Mesenchymal stem cell (in vitro differentiated cells and primary cell): ENCODE results near the gene TAS2R46.
"Not testable (repeated sequence)": the region's sequence is repeated elsewhere in the genome, so short reads cannot be mapped to it uniquely, and the experiment has no call there.

Experiments used
- DNase-seq: peaks from one replicate; pipeline ENCODE4 v3.0.0-alpha.2; 2013
- H2AFZ ChIP-seq: one replicate; pipeline ENCODE4 v1.6.1; 2013; ENCODE audit warnings: low read depth, mild to moderate bottlenecking, control low read depth, inconsistent platforms, low read length, moderate library complexity
- H2AK5ac ChIP-seq: 2 replicates; pipeline ENCODE4 v1.6.1; 2013; ENCODE audit warnings: low read length, moderate library complexity, mild to moderate bottlenecking, inconsistent platforms; ENCODE audit not compliant: severe bottlenecking
- H2BK120ac ChIP-seq: one replicate; pipeline ENCODE4 v1.6.1; 2013; ENCODE audit warnings: low read depth, mild to moderate bottlenecking, inconsistent platforms, low read length, moderate library complexity
- H2BK12ac ChIP-seq, 2 experiments: one replicate each; pipeline ENCODE4 v1.6.1; 2013; ENCODE audit warnings: inconsistent platforms in 2 of 2, low read length in 2 of 2, mild to moderate bottlenecking in 2 of 2, moderate library complexity in 2 of 2, control low read depth in 1 of 2
- H2BK15ac ChIP-seq: one replicate; pipeline ENCODE4 v1.6.1; 2013; ENCODE audit warnings: mild to moderate bottlenecking, low read depth, inconsistent platforms; ENCODE audit not compliant: poor library complexity, severe bottlenecking
- H2BK5ac ChIP-seq: 2 replicates; pipeline ENCODE4 v1.6.1; 2013; ENCODE audit warnings: low read depth, mild to moderate bottlenecking, low read length, control low read depth, inconsistent platforms; ENCODE audit not compliant: poor library complexity, severe bottlenecking
- H3K14ac ChIP-seq, 2 experiments: one replicate each; pipeline ENCODE4 v1.6.1; 2013; ENCODE audit warnings: inconsistent platforms in 2 of 2, low read length in 2 of 2, control low read depth in 1 of 2, mild to moderate bottlenecking in 1 of 2, moderate library complexity in 1 of 2
- H3K18ac ChIP-seq, 2 experiments: one replicate each; pipeline ENCODE4 v1.6.1; 2013; ENCODE audit warnings: inconsistent platforms in 2 of 2, low read length in 2 of 2, control low read depth in 1 of 2, low read depth in 1 of 2, mild to moderate bottlenecking in 1 of 2
- H3K23ac ChIP-seq, 2 experiments: one replicate each; pipeline ENCODE4 v1.6.1; 2013; ENCODE audit warnings: inconsistent platforms in 2 of 2, low read length in 2 of 2, mild to moderate bottlenecking in 2 of 2, moderate library complexity in 2 of 2, control low read depth in 1 of 2
- H3K27ac ChIP-seq: 2 replicates; pipeline ENCODE4 v1.5.1; 2013; ENCODE audit warnings: mild to moderate bottlenecking, moderate library complexity, low read length, control low read depth, inconsistent platforms; ENCODE audit not compliant: poor library complexity, severe bottlenecking
- H3K27me3 ChIP-seq, 2 experiments: 2 replicates each; pipeline versions ENCODE4 v1.6.1 to v1.7.0; 2013; ENCODE audit warnings: low read length in 2 of 2, mild to moderate bottlenecking in 2 of 2, moderate library complexity in 2 of 2, control low read depth in 1 of 2, inconsistent platforms in 1 of 2; ENCODE audit not compliant: control insufficient read depth in 1 of 2, insufficient read depth in 1 of 2
- H3K36me3 ChIP-seq, 2 experiments: 2 replicates each; pipeline versions ENCODE4 v1.6.1 to v1.7.0; 2013; ENCODE audit warnings: low read length in 2 of 2, control low read depth in 1 of 2, inconsistent platforms in 1 of 2, low read depth in 1 of 2, mild to moderate bottlenecking in 1 of 2; ENCODE audit not compliant: insufficient read depth in 2 of 2, control insufficient read depth in 1 of 2
- H3K4ac ChIP-seq, 2 experiments: one replicate each; pipeline ENCODE4 v1.6.1; 2013; ENCODE audit warnings: inconsistent platforms in 2 of 2, low read length in 2 of 2, mild to moderate bottlenecking in 2 of 2, moderate library complexity in 2 of 2, control low read depth in 1 of 2, low read depth in 1 of 2
- H3K4me1 ChIP-seq: 2 replicates; pipeline ENCODE4 v1.6.1; 2013; ENCODE audit warnings: low read depth, low read length, control low read depth; ENCODE audit not compliant: control insufficient read depth, insufficient read depth
- H3K4me2 ChIP-seq: 2 replicates; pipeline ENCODE4 v1.6.1; 2013; ENCODE audit warnings: low read length, mild to moderate bottlenecking, inconsistent platforms; ENCODE audit not compliant: poor library complexity, severe bottlenecking
- H3K4me3 ChIP-seq, 2 experiments: 2 replicates each; pipeline versions ENCODE4 v1.5.1 to v1.7.0; 2013; ENCODE audit warnings: low read length in 2 of 2, mild to moderate bottlenecking in 2 of 2, control low read depth in 1 of 2, low read depth in 1 of 2; ENCODE audit not compliant: insufficient read depth in 1 of 2
- H3K79me1 ChIP-seq: replicated peaks from 2 replicates; pipeline ENCODE4 v1.6.1; 2013; ENCODE audit warnings: mild to moderate bottlenecking, control low read depth, low read length, inconsistent platforms; ENCODE audit not compliant: poor library complexity, severe bottlenecking
- H3K9ac ChIP-seq: 2 replicates; pipeline ENCODE4 v1.7.0; 2013; ENCODE audit warnings: mild to moderate bottlenecking, low read length, moderate library complexity
- H3K9me3 ChIP-seq: 2 replicates; pipeline ENCODE4 v1.7.0; 2013; ENCODE audit warnings: mild to moderate bottlenecking, low read length; ENCODE audit not compliant: control insufficient read depth
- H4K8ac ChIP-seq: one replicate; pipeline ENCODE4 v1.6.1; 2013; ENCODE audit warnings: inconsistent platforms, mild to moderate bottlenecking, low read length, moderate library complexity
- H4K91ac ChIP-seq: one replicate; pipeline ENCODE4 v1.6.1; 2013; ENCODE audit warnings: mild to moderate bottlenecking, low read length, inconsistent platforms
- WGBS: methylation state at CpG from one replicate; pipeline ENCODE4 v1.1.7; 2013; ENCODE audit warnings: mixed read lengths; 5-methylcytosine and 5-hydroxymethylcytosine counted together

TAS2R46 gene

DNA sequence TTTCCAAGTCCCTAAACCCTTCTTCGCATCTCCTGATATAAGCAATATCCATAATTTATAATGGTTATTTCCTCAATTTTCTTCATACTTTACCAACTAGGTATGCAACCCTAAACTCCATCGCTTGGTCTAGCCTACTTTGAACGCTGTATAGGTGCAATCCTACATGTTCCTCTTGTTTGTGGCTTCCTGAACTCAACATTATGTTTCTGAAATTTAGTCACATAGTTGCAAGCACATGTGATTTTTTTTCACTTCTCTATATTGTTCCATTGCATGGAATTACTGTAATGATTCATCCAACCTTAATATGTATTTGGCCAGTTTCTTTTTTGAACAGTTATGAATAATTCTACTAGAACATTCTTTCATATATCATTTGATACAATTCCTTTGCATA is 28.1 kb downstream of the TAS2R46 start:
- not testable (repeated sequence) for H2BK12ac ChIP-seq, H3K9ac ChIP-seq, H3K36me3 ChIP-seq, H3K4me1 ChIP-seq, H3K27ac ChIP-seq, H2AFZ ChIP-seq, H3K27me3 ChIP-seq, H2BK5ac ChIP-seq, H3K23ac ChIP-seq, H2BK15ac ChIP-seq, H3K18ac ChIP-seq, H2AK5ac ChIP-seq, H4K91ac ChIP-seq, H2BK120ac ChIP-seq, H3K14ac ChIP-seq, H3K9me3 ChIP-seq, H3K4ac ChIP-seq, H3K4me2 ChIP-seq, DNase-seq, H3K4me3 ChIP-seq, H4K8ac ChIP-seq, H3K79me1 ChIP-seq
- no CpG with 5 or more reads among the region's 3 CpGs for WGBS

DNA sequence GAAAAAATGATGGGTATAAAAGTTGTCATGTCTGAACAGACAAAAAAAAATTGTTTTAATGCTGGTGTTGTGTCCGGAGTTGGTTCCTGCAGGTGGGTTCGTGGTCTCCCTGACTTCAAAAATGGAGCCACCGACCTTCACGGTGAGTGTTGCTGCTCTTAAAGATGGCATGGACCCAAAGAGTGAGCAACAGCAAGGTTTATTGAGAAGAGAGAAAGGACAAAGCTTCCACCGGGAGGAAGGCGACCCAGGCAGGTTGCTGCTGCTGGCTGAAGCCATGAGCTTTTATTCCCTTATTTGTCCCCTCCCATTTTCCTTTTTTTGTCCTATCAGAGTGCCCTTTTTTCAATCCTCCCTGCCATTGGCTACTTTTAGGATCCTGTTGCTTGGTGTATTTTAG is 30.8 kb downstream of the TAS2R46 start, which contains the start of gene TAS2R31:
TSS of gene TAS2R31 (minus strand) at position 101 of the 400 bp plus-strand sequence. CDS start at position 29, 72 bp downstream.
- H3K14ac ChIP-seq, result no peak within 1 kb of the TSS

DNA sequence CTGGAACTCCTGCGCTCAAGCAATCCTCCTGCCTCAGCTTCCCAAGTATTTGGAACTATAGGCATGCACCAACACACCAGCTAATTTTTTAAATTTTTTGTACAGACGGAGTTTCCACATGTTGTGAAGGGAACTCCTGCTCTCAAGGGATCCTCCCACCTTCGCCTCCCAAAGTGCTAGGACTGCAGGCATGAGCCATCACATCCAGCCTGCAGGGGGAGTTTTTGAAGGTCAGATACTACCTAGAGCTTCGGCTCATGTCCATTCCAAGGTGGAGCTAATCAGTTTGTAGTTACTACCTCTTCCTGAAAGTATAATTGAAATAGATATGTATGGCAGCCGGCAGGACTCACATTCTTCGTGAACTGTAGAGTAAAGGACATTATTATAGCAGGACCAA is 36.0 kb downstream of the TAS2R46 start:
- H2BK15ac ChIP-seq, result no peak overlapping the region
- H2AK5ac ChIP-seq, result no peak overlapping the region
- WGBS, result over 99% methylated on average over 4 of the region's 6 CpGs

More for the DNA sequence above, 30.8 kb downstream of the TAS2R46 start, which contains the start of gene TAS2R31:
- H2BK5ac ChIP-seq, result no peak within 1 kb of the TSS
- H3K23ac ChIP-seq, result no peak within 1 kb of the TSS
- no peak within 1 kb of the TSS for H2BK12ac ChIP-seq
- peaks cover 8% of the 10 kb centered on the region for H3K79me1 ChIP-seq
- H2BK15ac ChIP-seq, result no peak within 1 kb of the TSS
- peaks cover 6 to 22% of the 10 kb centered on the region in 2 experiments for H3K36me3 ChIP-seq
- H4K8ac ChIP-seq, result no peak within 1 kb of the TSS
- no peak within 1 kb of the TSS for H2BK120ac ChIP-seq
- no peak within 1 kb of the TSS for H3K18ac ChIP-seq
- no peak for DNase-seq
- H3K9ac ChIP-seq, result no peak within 1 kb of the TSS
- no peaks in the 10 kb centered on the region for H3K9me3 ChIP-seq
- no peak within 1 kb of the TSS for H4K91ac ChIP-seq
- no peak within 1 kb of the TSS for H3K4me2 ChIP-seq
- H2AK5ac ChIP-seq, result no peak within 1 kb of the TSS
- H3K4me1 ChIP-seq, result no peaks in the 10 kb centered on the region
- no peak within 1 kb of the TSS for H3K4ac ChIP-seq
- no peaks in the 10 kb centered on the region for H3K27me3 ChIP-seq
- H2AFZ ChIP-seq, result no peak within 1 kb of the TSS
- H3K4me3 ChIP-seq, result no peak within 1 kb of the TSS
- H3K27ac ChIP-seq, result no peak within 1 kb of the TSS
- WGBS, result 93% methylated on average over 4 of the region's 6 CpGs

DNA sequence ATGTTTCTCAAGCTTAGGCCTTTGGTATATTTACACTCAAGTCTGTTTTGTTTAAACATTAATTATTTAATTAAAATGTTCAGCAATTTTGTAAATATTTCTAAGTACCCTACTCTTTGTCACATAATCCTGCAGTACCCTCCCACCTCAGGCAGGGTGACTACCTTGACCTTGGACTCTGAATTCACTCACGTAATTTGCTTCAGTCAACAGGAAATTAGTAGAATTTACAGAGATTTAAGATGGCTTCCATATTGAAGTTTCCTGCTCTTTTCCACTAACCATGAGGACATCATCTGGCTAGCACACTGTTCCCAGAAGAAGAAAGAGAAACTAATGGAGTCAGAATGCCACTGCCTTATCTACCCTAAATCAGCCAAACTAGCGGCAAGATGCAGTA is 38.7 kb downstream of the TAS2R46 start:
- no peak overlapping the region for H2BK120ac ChIP-seq
- H3K4ac ChIP-seq, result no peak overlapping the region
- no peak overlapping the region for H2BK15ac ChIP-seq
- H2AFZ ChIP-seq, result no peak overlapping the region
- peaks cover 10 to 20% of the 10 kb centered on the region in 2 experiments for H3K36me3 ChIP-seq
- no peak overlapping the region for H3K14ac ChIP-seq
- H2BK12ac ChIP-seq, result no peak overlapping the region
- H3K9me3 ChIP-seq, result peaks cover 3% of the 10 kb centered on the region
- no peak overlapping the region for H2AK5ac ChIP-seq
- H3K4me1 ChIP-seq, result no peaks in the 10 kb centered on the region
- H3K18ac ChIP-seq, result no peak overlapping the region
- 95% methylated on average over 2 of the region's 2 CpGs for WGBS
- no peak overlapping the region for H4K91ac ChIP-seq
- H3K27me3 ChIP-seq, result no peaks in the 10 kb centered on the region
- no peak overlapping the region for H3K9ac ChIP-seq
- no peak overlapping the region for H4K8ac ChIP-seq
- H2BK5ac ChIP-seq, result no peak overlapping the region
- H3K79me1 ChIP-seq, result peaks cover 13% of the 10 kb centered on the region
- H3K27ac ChIP-seq, result no peak overlapping the region
- H3K23ac ChIP-seq, result no peak overlapping the region
- DNase-seq, result no peak
- H3K4me3 ChIP-seq, result no peak overlapping the region
- no peak overlapping the region for H3K4me2 ChIP-seq

More for the DNA sequence above, 36.0 kb downstream of the TAS2R46 start:
- H3K18ac ChIP-seq, result no peak overlapping the region
- H3K4ac ChIP-seq, result no peak overlapping the region
- H2BK12ac ChIP-seq, result no peak overlapping the region
- no peak for DNase-seq
- H3K4me1 ChIP-seq, result no peaks in the 10 kb centered on the region
- no peak overlapping the region for H4K8ac ChIP-seq
- no peaks in the 10 kb centered on the region for H3K27me3 ChIP-seq
- no peak overlapping the region for H3K4me2 ChIP-seq
- H3K9me3 ChIP-seq, result peaks cover 3% of the 10 kb centered on the region
- no peak overlapping the region for H2BK5ac ChIP-seq
- H3K9ac ChIP-seq, result no peak overlapping the region
- no peak overlapping the region for H2AFZ ChIP-seq
- H3K36me3 ChIP-seq, result peaks cover 10 to 20% of the 10 kb centered on the region in 2 experiments
- H3K27ac ChIP-seq, result no peak overlapping the region
- H4K91ac ChIP-seq, result no peak overlapping the region
- H3K4me3 ChIP-seq, result no peak overlapping the region
- no peak overlapping the region for H3K23ac ChIP-seq
- H3K14ac ChIP-seq, result no peak overlapping the region
- no peak overlapping the region for H2BK120ac ChIP-seq
- H3K79me1 ChIP-seq, result peaks cover 10% of the 10 kb centered on the region
